ENCODE data around the gene NAGK.
"Not testable (repeated sequence)": the region's sequence is repeated elsewhere in the genome, so short reads cannot be mapped to it uniquely, and the experiment has no call there.

NAGK gene

GRCh38 chr2:71070294-71071093, 2.0 kb downstream of the NAGK start:
- DNase-seq: no peak

DNA sequence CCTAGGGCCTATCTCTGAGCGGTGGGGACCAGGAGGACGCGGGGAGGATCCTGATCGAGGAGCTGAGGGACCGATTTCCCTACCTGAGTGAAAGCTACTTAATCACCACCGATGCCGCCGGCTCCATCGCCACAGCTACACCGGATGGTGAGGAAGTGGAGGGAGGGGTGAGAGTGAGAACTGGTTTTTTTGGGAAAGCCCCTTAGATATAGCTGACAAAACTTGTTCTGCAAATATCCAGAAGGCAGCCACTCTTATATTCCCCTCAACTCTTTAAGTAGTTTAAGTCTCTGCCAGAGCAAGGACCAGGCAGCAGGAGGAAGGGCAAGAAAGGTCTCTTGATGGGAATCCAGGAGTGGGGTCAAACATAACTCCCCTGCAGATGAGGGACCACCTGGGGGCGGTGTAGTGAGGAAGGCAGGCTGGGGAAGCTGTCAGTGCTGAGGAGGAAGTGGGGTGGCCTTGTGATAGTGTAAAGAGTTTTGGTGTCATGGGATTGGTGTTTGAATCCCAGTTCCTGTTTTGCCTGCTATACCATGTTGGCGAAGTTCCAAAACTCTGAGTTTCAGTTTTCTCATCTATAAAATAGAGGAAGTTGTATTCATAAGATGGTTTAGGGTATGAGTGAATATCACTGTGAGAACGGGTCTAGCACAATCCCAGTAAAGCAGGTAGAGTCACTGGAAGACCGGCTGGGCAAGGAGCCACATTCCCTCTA, 3.4 kb downstream of the NAGK start:
- no peak for DNase-seq

GRCh38 chr2:71072492-71072891, 4.0 kb downstream of the NAGK start:
- no peak for DNase-seq

DNA sequence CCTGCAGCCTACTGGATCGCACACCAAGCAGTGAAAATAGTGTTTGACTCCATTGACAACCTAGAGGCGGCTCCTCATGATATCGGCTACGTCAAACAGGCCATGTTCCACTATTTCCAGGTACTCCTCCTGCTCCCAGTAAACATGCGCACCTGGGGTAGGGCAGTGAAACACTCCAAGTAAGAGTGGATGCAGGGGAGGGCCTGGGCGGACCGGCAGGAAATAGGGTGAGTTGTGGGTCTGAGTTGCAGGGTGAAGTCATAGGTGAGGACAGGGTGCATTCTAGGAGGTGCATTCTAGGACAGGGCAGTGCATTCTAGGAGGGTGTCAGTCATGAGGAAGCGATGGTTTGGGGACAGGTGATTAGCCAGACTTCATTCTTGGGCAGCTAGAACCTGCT, 5.0 kb downstream of the NAGK start:
- DNase-seq: no peak

- DNase-seq: no peak
Measured at GRCh38 chr2:71074893-71075395, 6.5 kb downstream of the NAGK start.

- DNase-seq: no peak
Measured at GRCh38 chr2:71078624-71079023, 10.2 kb downstream of the NAGK start.

DNA sequence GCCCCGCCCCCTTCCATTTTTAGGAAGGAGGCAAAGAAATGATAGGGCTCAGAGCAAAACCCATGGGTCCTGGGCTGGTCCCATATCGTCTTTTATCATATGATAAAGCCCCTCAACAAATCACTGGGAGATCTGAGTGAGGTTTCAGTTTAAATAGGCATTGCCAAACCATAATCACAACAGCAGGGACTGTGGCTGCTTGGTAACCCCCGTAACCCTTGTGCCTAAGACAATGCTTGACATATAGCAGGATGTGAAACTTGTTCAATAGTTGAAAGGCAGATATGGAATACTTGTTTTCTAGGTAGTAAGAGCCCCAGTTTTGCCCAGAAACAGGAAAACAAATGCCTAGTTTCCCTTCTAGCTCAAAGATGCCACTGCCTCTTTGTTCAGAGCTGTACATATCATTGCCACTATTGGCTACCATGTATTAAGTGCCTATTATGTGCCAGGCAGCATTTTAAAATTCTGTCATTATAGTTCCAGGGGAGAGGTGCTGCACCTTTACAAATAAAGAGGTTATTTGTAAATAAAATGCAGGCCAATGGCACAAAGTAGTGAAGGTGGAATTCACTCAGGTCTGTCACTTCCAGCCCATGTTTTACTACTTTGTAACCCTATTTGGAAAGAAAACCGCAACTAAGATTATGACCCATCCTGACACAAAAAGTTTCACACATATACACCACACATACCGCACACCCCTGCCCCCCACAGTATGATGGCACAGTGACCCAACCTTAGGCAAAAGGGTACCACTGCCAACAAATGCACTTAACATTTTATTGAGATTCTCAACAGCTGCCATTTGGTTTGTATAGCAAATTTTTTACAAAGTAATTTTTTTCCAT, 14.2 kb downstream of the NAGK start:
- no peak for DNase-seq

- DNase-seq: not testable (repeated sequence)
Measured at GRCh38 chr2:71083297-71083696, 14.8 kb downstream of the NAGK start.

DNA sequence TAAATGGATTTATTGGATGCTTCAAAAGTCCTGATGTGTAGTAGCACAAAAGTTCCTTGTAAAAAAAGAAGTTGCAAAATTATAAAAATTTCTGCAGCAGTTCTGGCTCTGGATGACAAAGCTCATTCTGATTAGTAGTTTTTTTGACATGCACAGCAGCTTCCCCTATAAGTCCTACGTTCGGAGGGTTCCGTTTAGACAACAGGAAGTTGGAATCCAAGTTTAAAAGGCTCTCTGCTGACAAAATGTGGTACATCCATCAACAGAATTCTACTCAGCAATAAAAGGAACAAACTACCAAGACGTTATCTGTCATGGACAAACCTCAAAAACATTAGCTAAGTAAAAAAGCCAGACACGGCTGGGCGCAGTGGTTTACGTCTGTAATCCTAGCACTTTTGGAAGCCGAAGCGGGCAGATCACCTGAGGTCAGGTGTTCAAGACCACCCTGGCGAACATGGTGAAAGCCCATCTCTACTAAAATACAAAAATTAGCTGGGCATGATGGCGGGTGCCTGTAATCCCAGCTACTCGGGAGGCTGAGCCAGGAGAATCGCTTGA, 15.4 kb downstream of the NAGK start:
- DNase-seq: not testable (repeated sequence)

DNA sequence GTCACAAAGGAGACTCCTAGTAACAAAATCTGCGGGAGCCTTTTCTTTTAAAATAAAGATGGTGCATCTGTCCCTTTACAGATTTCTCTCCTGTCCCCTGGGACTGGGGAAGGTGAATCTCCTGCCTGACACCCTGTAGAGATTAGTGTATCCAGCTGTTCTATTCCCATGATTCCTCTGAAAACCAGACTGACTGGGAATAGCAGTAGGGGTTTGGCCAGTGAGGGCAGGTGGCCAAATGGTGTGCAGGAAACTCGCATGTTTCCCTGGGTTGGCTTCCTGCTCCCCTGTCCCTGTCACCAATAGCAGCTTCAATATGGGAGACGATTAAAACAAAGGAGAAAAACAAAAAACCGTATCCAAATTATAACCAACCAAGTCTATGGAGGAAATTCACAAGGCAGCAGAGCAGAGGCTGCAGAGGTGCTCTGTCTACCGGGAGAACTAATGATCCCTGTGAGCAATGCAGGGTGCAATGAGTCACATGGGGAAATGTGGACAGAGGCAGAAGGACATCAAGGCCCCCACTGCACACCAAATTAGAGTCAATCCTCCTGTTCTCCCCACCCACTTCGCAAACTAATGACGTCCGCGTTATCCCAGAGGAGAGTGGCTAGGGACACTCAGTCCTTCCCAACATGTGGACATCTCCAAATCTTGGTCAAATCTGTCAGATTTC, 17.0 kb downstream of the NAGK start:
- not testable (repeated sequence) for DNase-seq

- not testable (repeated sequence) for DNase-seq
Measured at GRCh38 chr2:71089475-71089874, 21.0 kb downstream of the NAGK start.

- DNase-seq: not testable (repeated sequence)
Measured at GRCh38 chr2:71091808-71092207, 23.4 kb downstream of the NAGK start.

- not testable (repeated sequence) for DNase-seq
Measured at GRCh38 chr2:71092491-71093260, 24.2 kb downstream of the NAGK start.

- DNase-seq: peak; percentile 8
Measured at GRCh38 chr2:71100195-71100964, 31.9 kb downstream of the NAGK start.

DNA sequence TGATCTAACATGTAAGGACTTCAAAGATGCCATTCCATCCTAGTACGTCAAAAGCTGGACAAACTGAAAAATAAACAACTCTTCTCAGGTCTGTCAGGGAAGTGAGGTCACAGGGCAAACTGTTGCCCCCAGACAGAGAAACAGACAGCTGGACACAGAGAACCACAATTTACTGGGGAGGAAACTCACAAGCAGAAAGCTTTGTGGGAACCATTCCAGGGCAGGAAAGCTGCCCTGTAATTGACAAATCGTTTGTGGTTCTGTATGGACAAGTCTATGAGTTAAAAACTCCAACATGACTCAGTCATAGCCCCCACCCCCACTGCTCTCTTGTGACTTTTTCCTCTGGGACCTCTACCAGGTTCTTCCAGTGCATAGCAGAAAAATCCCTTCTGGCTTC, 33.2 kb downstream of the NAGK start:
- no peak for DNase-seq

- no peak for DNase-seq
Measured at GRCh38 chr2:71102981-71103681, 34.7 kb downstream of the NAGK start.

GRCh38 chr2:71103809-71104208, 35.4 kb downstream of the NAGK start:
- no peak for DNase-seq

DNA sequence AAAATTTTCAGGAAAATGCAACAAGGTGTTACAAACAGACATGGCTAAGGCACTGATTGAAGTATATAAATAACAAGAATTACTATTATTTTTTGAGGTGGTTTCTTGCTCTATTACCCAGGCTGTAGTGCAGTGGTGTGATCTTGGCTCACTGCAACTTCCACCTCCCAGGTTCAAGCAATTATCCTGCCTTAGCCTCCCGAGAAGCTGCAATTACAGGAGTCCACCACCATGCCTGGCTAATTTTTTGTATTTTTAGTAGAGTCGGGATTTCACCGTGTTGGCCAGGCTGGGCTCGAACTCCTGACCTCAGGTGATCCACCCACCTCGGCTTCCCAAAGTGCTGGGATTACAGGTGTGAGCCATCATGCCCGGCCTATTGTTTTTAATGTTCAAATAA, 38.0 kb downstream of the NAGK start:
- not testable (repeated sequence) for DNase-seq

- no peak for DNase-seq
Measured at GRCh38 chr2:71108091-71108490, 39.6 kb downstream of the NAGK start.

DNA sequence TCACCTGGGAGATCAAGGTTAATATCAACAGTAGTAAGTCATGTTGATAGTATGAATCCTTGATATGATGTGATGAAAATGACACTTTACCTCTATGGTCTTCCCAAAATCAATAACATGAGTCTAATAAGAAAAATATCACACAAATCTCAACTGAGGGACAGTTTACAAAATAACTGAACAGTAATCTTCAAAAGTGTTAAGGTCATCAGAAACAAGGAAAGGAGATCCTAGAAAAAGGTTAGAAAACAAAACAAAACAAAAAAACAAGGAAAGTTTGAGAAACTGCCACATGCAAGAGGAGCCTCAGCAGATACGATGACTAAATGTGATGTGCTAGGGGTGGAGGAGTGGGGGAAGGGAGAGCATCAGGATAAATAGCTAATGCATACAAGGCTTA, 45.4 kb downstream of the NAGK start:
- no peak for DNase-seq
